ENCODE data around the gene ZNF628. TPM values are rescaled to one million over a fixed set of nuclear protein-coding genes. Genes with fewer than 3 reads are reported as not detected.

Gene ZNF628
- total RNA-seq, 1 donor from 2014 or later = 9.7 TPM

DNA sequence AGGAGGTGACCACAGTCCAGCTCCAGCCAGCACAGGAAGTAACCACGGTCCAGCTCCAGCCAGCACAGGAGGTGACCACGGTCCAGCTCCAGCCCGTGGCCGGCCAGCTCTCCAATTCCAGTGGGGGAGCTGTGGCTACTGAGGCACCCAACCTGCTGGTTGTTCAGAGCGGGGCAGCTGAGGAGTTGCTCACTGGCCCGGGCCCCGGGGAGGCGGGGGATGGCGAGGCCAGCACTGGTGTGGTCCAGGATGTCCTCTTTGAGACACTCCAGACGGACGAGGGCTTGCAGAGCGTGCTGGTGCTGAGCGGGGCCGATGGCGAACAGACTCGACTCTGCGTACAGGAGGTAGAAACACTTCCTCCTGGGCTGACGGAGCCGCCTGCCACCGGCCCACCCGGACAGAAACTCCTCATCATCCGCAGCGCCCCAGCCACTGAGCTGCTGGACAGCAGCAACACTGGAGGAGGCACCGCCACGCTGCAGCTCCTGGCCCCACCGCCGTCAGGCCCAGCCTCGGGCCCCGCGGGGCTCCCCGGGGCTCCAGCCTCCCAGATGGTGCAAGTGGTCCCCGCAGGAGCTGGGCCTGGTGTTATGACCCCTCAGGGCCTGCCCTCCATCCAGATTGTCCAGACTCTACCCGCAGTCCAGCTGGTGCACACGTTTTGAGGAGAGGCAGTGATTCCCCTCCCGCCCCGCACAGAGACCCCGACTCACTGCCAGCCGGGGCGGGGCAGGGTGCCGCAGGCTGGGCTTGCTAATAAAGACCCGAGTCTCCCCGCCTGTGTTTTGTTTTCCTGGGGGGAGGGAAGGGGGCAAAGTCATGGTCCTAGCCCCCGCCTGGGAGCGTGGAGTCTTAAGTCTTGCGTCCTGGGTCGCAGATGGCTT, 7.5 kb downstream of the ZNF628 start:
- no peak for DNase-seq (ENCODE audit: low spot score)

DNA sequence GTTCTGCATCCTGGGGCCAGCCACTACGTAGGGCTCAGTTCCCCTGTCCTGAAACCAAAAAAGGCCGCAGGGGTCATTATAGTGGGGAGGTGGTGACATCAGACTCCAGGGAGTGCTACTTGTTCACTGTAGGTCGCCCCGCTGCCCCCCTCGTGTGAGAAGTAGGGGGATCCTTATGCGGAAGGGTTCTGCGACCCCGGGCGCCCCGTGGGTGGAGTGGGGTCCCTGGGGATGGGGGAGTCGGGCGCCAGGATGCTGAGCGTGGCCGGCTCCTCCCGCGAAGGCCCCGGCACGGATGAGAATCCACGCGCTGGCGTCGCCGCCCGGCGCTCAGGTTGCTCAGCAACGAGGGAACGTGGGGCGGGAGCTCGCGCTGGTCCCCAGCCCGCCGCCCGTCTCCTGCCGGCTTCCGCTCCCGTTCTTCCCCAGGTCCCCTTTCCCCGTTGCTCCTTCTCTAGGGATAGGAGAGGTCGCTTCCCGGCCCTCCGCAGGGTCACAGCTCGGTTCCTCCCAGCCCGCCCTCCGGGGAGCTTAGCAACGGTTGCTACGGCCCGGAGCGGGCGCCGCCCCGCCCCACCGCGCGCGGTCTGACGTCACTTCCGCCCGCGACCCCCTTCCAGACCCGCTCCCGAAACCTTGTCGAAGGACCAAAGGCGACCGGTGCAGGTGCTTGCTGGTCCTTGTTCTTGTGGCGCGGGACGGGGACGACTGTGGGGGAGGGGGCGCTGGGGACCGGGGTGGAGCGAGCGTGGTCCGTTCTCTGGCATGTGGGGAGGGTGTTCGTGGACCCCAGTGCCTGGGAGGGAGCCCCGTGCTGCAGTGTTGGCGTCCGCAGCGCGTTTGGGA, 8.4 kb downstream of the ZNF628 start, which contains the start of gene NAT14:
TSS of gene NAT14 (plus strand) at position 596 of the 846 bp plus-strand sequence. CDS start 521 bp downstream, outside the sequence.
- no peak for DNase-seq (ENCODE audit: low spot score)

DNA sequence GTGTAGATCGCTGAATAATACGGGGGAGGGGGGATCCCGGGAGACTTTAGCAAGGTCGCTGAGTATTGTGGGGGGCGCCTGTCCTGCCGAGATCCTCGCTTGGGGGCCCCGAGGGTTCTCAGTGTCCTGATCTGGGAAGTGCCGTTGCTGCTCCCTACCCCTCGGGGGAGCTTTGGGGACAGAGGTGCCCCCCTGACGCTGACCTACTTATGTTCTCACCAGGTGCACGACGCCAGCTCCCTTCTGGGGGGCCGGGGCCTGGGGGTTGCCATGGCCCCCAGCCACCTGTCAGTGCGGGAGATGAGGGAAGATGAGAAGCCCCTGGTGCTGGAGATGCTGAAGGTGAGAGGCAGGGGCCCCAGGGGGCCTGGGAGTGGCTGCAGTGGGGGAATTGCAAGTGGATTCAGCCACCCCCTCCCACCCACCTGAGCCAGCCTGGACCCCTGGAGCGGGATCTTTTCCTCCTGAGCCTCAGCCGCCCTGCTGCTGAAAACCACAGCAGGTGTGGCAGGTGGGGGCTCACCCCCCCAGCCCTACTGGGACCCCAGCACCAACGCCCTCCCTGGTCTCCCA, 9.1 kb downstream of the ZNF628 start:
- no peak for DNase-seq (ENCODE audit: low spot score)

DNA sequence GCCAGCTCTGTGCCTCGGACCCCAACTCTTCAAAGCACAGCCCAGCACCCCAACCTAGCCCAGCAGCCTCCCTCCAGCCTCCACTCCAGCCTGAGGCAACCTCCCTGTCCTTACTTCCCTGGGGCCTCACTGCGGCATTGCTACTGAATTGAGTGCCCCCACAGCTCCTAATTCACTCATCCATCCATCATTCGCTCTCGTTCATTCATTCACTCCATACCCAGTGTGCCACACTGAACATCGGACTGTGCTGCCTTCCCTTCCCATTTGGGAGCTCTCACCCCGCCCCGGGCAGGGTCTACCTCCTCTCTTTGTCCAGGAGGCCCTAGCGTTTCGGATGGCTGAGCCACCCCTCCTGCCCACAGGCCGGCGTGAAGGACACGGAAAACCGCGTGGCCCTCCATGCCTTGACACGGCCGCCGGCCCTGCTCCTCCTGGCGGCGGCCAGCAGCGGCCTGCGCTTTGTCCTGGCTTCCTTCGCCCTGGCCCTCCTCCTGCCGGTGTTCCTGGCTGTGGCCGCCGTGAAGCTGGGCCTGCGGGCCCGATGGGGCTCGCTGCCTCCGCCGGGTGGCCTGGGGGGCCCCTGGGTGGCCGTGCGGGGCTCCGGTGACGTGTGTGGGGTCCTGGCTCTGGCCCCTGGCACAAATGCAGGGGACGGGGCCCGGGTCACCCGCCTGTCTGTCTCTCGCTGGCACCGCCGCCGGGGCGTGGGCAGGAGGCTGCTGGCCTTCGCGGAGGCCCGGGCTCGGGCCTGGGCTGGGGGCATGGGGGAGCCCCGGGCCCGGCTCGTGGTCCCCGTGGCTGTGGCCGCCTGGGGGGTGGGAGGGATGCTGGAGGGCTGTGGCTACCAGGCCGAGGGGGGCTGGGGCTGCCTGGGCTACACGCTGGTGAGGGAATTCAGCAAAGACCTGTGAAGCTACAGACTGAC, 9.9 kb downstream of the ZNF628 start:
- no peak for DNase-seq (ENCODE audit: low spot score)

DNA sequence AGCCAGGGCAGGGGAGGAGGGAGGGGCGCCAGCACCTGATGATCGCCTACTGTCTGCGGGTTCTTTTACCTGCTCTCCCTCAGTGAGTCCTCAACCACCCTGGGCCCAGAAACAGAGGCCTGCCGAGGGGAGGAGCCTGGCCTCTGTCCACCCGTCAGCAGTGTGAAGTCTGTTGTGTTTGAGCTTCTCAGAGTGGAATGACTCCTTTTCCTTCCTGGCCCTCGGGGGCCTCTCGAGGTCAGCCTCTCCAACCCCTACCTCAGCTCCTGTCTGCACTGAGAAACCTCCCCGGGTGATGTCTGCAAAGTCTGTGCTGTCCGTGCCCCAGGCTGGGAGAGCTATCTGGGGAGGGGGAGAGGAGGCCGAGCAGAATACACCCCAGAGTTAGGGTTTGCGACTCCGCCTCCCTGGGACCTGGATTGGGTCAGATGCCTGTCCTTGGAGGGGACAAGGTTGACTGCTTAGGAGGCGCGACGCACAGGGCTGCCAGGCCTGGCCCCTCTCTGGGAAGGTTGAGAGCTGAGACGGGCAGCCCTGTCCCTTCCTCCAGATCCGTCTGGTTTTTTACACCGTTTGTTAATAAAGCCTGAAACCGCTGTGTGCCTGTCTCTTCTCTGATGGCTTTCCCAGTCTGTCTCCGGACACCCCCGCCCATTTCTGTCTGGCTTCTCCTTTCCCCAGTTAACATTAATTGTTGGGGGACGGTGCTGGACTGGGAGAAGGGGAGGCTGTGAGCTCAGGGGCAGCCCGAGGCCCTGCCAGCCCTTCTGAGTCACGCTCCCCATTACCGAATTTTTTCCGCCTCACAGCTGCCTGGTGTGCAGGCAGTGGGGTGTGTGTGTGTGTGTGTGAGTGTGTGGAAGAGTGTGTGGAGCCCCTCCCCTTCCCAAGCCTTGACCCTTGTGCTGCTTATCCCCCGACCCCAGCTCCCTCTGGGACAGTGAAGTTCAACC, 10.8 kb downstream of the ZNF628 start:
- DNase-seq (ENCODE audit: low spot score) = no peak

DNA sequence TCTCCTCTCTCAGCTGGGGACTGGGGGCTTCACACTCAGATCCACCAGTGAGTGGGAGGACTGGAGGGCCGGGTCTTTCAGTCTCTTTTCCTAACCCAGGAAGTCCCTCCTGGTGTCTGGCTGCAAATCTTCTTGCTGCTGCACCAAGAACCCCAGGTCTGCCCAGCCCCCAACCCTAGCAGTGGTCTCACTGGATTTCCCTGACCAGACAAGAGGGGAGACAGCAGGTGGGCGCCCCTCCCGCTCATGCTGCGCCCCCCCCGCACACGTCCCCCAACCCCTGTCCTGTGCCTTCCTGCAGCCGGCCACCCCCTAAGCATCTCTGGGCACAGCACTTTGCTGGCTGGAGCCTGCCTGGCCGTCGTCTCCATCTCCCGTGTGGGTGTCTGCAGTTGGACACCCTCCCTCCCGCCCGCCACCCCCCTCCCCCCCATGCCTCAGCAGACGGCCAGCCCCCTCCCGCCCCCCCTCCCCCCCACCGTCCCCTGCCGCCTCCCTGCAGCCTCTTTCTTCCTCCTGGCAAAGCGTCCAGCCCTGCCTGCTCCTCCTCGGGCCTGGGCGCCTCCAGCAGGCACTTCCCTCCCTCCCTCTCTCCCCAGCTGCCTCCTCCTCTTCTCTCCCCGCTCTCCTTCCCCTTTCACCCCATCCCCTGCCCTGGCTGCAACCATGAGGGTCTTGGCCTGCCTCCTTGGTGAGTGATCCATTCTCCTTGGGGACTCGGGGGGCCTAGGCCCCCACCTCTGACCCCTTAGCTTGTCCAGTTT, 11.7 kb downstream of the ZNF628 start, which contains the start of gene SSC5D:
TSS of gene SSC5D (plus strand) at position 513 of the 764 bp plus-strand sequence. CDS start at position 667, 154 bp downstream.
- no peak for DNase-seq (ENCODE audit: low spot score)

DNA sequence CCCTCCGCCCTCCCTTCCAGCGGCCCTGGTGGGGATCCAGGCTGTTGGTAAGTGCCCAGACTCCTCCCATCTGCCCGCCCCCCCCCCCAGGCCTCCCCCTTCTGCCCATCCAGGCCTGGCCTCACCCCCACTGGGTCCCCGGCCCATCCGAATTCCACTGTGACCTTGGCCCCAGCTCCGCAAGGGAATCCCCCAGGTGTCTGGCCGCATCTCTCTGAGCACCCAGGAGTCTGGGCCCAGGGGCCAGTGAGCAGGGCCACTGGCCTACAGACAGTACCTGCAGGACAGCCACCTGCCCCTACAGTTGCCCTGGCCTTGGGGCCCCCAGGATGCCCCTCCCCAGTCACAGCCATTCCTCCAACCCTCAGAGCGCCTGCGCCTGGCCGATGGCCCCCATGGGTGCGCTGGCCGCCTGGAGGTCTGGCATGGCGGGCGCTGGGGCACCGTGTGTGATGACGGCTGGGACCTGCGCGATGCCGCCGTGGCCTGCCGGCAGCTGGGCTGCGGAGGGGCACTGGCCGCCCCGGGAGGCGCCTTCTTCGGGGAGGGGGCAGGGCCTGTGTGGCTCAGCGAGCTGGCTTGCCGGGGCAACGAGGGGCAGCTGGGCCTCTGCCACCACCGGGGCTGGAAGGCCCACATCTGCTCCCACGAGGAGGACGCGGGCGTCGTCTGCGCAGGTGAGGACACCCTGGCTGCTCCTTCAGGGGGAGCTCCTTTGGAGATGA, 12.7 kb downstream of the ZNF628 start:
- DNase-seq (ENCODE audit: low spot score) = no peak

DNA sequence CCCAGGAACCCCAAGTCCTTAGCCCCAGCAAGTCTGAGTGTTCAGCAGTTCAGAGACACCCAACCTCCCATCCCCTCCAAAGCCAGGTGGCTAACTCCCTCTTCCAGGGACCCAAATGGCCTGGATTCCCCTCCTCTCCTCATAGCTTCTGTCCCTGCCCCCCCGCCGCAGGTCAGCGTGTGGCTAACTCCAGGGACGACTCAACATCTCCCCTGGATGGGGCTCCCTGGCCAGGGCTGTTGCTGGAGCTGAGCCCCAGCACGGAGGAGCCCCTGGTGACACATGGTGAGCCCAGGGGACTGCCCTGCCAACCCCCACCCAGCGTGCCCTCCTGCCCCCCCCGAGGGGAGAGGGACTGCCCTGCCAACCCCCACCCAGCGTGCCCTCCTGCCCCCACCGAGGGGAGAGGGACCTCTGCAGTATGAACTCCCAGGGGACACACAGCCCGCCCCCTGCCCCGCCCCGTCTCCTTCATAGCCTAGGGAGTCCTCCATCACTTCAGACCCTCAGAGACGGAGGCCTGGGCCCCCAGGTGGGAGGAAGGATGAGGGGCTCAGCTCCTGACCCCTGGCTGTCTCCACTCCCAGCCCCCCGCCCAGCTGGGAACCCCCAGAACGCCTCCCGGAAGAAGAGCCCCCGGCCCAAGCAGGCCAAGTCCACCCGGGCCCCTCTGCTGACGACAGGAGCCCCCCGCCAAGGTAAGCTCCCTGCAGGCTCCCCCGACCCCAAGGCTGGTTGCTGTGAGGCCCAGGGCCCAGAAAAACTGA, 13.5 kb downstream of the ZNF628 start:
- DNase-seq (ENCODE audit: low spot score) = no peak

DNA sequence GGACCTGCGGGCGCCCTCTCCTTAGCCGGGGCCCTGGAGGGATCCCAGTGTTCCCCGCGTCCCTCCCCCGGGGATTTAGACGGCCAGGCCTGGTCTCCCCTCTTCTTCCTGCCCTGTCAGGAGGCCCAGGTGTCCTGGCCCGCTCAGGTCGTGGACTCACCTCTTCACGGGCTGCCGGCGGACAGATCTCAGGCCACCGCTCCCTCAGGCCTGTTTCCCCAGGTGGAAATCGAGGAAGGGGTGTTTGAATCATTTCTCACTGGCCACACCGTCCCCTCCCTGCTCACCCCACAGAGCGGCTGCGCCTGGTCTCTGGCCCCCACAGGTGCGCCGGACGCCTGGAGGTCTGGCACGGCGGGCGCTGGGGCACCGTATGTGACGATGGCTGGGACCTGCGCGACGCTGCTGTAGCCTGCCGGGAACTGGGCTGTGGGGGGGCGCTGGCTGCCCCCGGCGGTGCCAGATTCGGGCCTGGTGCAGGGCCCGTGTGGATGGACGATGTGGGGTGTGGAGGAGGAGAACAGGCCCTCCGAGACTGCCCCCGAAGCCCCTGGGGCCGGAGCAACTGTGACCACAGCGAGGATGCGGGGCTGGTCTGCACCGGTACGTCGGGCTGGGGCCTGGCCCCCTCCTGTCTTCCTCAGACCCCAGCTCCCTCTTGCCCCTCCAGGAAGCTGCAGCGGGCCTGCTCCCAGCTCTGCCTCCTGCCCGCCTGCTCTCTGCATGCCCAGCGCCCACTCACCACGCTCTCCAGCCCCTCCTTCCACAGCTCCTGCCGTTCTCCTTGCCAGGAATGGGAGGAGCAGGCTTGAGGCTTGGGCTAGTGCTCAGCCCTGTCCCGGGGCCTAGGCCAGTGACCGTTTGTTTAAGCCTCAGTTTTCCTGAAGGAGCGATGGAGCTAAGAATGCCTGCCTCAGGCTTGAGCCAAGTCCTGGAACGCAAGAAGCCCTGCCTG, 14.3 kb downstream of the ZNF628 start:
- no peak for DNase-seq (ENCODE audit: low spot score)

DNA sequence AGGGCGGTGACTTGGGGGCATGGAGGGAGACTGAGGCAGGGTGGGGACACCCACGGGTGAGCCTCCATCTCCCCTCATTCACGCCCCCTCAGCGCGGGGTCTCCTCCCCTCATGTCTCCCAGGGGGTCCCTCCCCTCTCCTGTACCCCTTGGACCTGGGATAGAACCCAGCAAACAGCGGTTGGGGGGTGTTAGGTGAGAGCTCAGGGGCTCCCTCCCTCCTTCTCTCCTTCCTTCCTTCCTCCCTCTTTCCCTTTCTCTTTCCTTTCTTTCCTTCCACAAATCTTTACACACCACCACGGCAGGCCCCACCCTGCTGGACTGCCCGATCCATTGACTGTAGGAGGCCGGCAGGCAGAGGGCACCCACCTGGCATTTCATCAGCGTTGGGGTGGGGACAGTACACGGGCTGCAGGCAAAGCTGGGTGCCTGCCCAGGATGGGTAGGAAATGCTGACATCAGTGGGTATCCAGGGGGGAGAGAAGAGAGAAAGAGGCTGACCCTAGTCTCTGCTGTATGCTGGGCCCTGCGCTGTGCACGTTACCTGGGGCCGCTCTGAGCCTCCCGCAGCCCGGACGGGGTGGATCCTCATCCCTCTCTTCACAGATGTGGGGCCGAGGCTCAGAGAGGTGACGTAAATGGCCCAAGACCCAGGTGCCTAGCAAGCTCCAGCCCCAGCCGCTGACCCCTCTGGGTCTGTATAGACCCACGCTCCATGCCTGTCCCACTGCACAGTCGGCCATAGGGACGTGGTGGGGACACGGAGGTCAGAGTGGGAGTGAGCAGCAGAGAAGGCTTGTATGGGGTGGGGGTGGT, 15.3 kb downstream of the ZNF628 start:
- no peak for DNase-seq (ENCODE audit: low spot score)

DNA sequence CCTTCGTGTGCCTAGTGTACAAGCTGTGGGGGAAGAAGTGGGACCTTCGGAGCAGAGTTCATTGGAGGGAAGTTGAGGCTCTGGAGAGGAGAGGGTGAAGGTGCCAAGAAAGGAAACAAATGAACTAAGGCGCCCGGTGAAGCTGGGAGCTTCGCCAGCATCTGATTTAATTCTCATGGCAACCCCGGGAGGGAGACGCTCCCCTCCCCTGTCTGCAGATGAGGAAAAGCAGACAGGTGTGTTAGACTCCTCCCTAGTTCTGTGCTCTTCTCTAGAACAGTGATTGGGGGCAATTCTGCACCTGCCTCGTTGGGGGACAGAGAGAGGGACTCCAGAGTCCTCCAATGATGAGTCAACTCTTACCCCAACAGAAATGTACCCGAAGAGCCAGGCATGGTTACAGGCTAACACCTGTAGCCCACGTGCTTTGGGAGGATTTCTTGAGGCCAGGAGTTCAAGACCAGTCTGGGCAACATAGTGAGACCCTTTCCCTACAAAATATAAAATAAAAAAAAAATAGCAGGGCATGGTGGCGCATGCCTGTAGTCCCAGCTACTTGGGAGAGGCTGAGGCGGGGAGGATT, 16.0 kb downstream of the ZNF628 start:
- no peak for DNase-seq (ENCODE audit: low spot score)

DNA sequence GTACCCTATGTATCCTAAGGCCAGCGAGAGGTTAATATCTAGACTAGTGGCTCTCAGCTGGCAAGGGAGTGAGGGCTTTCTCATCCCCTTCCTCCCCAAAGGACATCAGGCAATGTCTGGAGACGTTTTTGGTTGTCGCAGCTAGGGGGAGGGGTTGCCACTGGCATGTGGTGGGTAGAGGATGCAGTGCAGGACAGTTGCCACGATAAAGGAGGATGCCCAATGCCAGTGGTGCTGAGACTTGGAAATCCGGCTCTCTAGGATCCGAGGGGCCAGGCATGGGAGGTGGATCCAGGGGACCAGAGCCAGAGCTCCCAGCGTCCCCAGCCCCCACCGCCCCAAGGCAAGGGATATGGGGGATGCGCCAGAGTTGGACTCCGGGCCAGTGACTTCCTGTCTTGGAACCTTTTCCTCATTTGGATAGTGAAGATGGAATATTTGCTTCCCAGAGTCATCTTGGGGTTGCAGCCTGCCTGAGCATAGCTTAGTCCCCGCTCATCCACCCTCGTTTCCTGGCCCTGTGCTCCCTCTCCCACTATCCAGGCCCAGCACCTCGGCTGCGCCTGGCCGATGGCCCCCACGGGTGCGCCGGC, 16.7 kb downstream of the ZNF628 start:
- no peak for DNase-seq (ENCODE audit: low spot score)

DNA sequence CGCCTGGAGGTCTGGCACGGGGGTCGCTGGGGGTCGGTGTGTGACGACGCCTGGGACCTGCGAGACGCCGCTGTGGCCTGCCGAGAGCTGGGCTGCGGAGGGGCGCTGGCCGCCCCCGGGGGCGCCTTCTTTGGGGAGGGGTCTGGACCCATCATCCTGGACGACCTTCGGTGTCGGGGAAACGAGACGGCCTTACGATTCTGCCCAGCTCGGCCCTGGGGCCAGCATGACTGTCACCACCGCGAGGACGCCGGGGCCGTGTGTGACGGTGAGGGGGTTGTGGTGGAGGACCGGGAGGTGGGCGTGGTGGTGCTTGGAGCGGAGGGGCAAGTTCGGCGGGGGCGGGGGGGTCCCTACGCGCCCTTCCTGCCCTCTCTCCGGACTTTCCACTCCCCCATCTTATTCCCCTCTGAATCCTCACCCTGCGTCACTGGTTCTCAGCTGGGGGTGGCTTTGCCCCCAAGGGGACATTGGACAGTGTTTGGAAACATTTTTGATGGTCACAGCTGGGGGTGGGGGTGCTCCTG, 17.3 kb downstream of the ZNF628 start:
- DNase-seq (ENCODE audit: low spot score) = no peak

DNA sequence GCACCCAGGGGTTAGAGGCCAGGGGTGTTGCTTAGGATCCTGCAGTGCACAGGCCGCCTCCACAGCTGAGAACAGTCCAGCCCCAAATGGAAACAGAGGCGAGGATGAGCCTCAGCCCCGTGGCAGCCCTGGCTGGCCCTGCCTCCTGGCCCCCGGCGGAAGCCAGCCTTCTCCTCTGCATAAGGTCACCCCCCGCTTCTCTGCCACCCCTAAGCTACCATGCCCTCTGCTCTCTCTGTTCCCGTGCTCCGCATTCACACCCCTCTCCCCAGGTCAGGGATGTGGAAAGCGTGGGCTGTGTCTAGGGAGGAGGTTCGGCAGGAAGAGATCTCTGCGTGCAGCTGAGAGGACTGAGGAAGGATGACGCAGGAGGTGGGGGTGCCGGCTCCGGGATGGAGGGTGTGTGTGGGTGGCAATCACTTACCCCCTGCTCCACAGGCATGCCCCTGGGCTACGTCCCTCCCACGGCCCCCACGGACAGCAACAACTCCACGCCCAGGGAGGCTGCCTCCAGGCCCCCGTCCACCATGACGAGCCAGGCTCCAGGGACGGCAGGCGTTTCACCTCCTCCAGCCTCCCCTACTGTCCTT, 17.9 kb downstream of the ZNF628 start:
- no peak for DNase-seq (ENCODE audit: low spot score)
